Fibroblast of mammary gland (primary cell): ENCODE results near the gene COL24A1.
A peak's percentile ranks its signal among the peaks of the same experiment; 100 is the strongest.
"Not testable (repeated sequence)": the region's sequence is repeated elsewhere in the genome, so short reads cannot be mapped to it uniquely, and the experiment has no call there.

Source experiments
- DNase-seq: peaks from one replicate; pipeline ENCODE4 v3.0.0-alpha.2; 2010; ENCODE audit warnings: low read depth
- H3K4me3 ChIP-seq: 2 replicates; pipeline ENCODE4 v1.5.1; 2011; ENCODE audit warnings: low read depth, mild to moderate bottlenecking, low read length, moderate library complexity; ENCODE audit not compliant: control insufficient read depth
- CTCF ChIP-seq: conservative IDR thresholded peaks from 2 replicates; pipeline ENCODE4 v1.5.1; 2011; ENCODE audit warnings: low read depth, low read length, inconsistent platforms; ENCODE audit not compliant: control insufficient read depth, insufficient read depth

Gene COL24A1

GRCh38 chr1:86089765-86090164 lies 66.8 kb downstream of the COL24A1 start:
- TF ChIP-seq CTCF, result no peak
- no peak for DNase-seq
- no peak overlapping the region for H3K4me3 ChIP-seq

GRCh38 chr1:86085741-86086409 lies 70.7 kb downstream of the COL24A1 start:
- DNase-seq, result no peak
- no peak overlapping the region for H3K4me3 ChIP-seq
- TF ChIP-seq CTCF, result no peak

- no peak for DNase-seq
- no peak overlapping the region for H3K4me3 ChIP-seq
These were observed 71.6 kb downstream of the COL24A1 start for GRCh38 chr1:86084998-86085397.

GRCh38 chr1:86082183-86082582 lies 74.4 kb downstream of the COL24A1 start:
- TF ChIP-seq CTCF, result peak; percentile 38
- DNase-seq, result peak; percentile 10
- no peak overlapping the region for H3K4me3 ChIP-seq

More at GRCh38 chr1:86084998-86085397, 71.6 kb downstream of the COL24A1 start:
- TF ChIP-seq CTCF, result no peak

- H3K4me3 ChIP-seq, DNase-seq: not testable (repeated sequence)
These were observed 84.1 kb downstream of the COL24A1 start for GRCh38 chr1:86072474-86072873.

- not testable (repeated sequence) for DNase-seq, H3K4me3 ChIP-seq
These were observed 84.7 kb downstream of the COL24A1 start for GRCh38 chr1:86071870-86072269.

- TF ChIP-seq CTCF, result no peak
These were observed 86.8 kb downstream of the COL24A1 start for GRCh38 chr1:86069757-86070145.

More at GRCh38 chr1:86069757-86070145, 86.8 kb downstream of the COL24A1 start:
- DNase-seq, result peak; percentile 41
- no peak overlapping the region for H3K4me3 ChIP-seq
